HG02885 (cell line): Measurements from ENCODE around the gene CELF2.

ENCODE experiments used
- ATAC-seq: cut with Tn5 transposase; IDR thresholded peaks from one replicate; pipeline ENCODE4 v1.9.1; 2021; ENCODE audit warnings: mild to moderate bottlenecking; ENCODE audit not compliant: unreplicated experiment, poor library complexity

The CELF2 gene

DNA sequence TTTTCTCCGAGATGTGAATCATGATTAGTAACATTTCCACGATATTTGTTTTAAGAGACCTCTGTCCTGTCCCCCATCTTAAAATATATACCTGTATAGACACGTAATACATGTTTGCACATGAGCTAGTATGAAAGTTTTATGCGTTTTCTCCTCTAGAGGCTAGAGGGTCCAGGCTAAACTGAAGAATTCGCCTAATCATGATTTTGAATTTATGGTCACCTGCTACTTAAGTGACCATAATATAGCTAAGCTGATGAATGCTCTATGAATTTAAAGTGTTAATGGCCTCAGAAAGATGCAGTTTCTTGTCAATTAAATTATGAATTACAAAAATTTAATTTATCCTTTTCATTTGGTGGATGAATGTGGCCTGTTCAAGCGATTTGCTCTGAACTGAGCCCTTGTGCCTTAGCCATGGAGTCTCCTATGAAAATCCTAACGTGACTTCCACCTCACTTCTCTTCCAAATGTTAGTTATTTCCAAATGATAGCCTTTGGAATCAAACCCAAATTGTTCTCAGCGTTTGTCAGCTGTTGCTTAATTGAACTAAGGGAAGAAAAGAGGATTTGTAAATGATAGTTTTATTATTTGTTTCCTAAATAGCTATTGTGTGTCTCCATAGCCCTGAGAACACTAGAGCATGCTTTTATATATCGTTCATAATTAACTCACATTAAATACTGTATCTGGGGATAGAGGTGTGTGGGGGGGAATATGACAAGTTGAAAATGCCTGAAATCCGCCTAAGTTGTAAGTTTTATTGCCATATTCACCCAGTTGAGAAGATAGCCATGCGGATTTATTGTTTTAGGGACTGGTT is 2.3 kb downstream of the CELF2 start:
- no peak for ATAC-seq

GRCh38 chr10:11020548-11020942 is 2.9 kb downstream of the CELF2 start:
- ATAC-seq: no peak

DNA sequence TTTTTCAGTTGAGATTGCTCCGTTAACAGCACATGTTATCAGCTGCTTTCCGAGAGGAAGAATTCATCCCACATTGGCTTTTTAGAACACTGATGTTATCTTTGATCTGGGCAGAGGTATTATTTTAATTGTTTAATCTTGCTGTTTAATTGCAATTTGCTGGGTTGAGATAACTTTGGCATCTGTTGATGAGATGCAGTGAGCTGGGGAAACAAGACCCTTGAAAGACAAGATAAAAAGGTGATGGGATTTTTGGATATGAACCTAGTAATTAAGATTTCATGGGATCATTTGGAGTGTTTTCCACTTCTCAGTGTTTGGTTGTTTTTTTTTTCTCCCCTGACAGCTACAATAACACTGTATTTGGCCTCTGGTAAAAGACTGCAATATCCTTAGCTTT is 4.5 kb downstream of the CELF2 start:
- ATAC-seq: no peak

GRCh38 chr10:11023009-11023953 is 5.6 kb downstream of the CELF2 start:
- no peak for ATAC-seq

DNA sequence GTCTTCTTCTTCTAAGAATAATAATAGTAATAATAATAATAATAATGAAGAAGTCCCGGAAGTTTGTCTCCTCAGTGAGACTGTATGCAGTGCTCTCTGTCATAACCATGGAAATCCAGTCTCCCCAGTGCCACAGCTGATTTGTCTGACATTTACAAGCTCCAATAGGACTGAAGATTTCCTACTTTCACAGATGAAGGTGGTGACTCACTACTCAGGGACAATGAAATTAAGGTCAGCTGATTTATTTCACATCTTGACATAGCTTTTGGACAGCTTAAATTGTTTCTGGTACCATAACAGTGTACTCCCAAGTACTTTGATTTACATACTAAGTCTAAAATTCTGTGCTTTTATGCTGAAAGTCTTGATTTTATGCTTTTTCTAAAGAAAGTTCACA is 6.9 kb downstream of the CELF2 start:
- ATAC-seq: no peak

- no peak for ATAC-seq
Observed at GRCh38 chr10:11025978-11026377, 8.3 kb downstream of the CELF2 start.

DNA sequence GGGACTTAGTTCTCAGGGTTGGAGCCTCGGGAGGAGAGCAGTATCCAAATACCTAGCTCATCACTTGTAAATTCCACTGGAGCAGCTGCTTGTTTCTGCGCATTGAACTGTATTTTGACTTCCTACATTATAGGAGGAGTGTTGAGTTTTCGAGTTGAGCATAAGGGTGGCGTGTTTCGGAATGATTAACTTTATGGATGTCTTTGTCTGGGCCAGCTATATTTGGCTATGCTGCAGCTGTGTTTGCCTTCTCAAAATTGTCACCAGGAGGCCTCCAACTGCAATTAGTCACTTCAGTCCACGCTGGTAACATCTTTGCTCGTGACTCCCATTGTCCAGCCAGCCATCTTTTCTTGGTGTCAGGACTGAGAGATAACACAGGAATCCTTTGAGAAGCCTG is 9.1 kb downstream of the CELF2 start:
- ATAC-seq: no peak

DNA sequence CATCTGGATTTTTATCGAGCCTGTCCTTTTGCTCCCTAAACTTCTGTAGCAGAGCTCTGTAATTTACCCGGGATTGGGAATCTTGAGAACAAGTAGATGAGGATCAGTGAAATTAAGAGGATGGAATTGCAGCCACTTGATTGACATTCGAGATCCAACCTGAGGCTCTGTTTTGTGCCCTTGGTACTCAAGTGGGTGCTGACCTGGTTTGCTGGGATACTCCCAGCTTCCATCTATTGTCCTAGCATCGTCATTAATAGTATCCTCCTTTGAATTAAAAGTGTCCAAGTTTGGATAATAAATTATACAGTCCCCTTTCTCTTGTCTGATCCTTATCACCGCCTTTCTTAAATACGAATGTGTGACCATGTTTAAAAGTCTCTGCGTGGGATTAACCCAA is 17.1 kb downstream of the CELF2 start:
- ATAC-seq: no peak

GRCh38 chr10:11035301-11035991 is 17.8 kb downstream of the CELF2 start:
- no peak for ATAC-seq

- ATAC-seq: no peak
Observed at GRCh38 chr10:11036424-11037011, 18.8 kb downstream of the CELF2 start.

GRCh38 chr10:11037991-11038390 is 20.3 kb downstream of the CELF2 start:
- ATAC-seq: no peak

GRCh38 chr10:11042357-11042756 is 24.7 kb downstream of the CELF2 start:
- ATAC-seq: no peak

DNA sequence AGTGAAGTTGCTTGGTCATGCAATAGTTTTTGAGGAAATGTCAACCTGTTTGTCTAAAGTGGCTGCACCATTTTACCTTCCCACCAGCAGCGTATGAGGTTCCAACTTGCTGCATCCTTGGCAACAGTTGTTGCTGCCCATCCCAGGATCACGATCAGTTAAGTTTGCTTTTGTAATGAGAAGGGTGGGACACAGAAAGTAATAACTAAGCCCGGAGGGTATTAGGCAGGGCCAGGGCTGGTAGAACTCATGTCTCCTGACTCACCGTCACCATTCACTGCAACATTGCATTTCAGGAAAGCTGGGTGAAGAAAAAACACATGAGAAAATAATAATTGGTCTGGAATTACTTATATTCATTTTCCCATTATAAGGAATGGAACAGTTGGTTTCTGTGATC is 25.4 kb downstream of the CELF2 start:
- no peak for ATAC-seq

DNA sequence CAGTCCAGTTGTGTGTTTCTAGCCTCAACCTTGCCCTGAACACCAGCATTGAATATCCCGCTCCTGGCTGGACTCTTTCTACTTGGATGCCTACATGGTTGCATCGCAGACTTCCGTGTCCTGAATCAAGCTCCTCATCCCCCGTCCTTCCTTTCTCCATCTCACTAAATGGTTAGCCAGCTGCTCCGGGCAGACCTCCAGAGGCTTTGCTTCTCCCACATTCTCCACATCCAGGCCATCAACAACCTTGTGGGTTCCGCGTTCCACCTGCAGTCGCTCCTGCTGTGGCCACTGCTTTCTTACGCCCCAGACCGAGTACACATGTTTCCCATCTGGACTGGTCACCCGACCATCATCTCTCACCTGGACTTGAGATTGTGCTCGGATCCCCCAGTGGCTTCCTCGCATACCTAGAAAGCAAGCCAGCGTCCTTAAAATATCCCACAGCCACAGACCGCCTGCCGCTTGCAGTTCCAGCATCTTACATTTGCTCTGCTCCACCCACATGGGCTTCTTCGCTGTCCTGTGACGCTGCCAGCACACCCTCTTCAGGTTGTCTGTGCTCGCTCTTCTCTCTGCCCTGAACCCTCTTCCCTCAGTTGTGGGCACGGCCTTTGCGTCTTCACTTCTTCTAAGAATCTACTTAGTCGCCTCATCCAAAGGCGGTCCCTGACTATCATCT is 25.9 kb downstream of the CELF2 start:
- no peak for ATAC-seq

DNA sequence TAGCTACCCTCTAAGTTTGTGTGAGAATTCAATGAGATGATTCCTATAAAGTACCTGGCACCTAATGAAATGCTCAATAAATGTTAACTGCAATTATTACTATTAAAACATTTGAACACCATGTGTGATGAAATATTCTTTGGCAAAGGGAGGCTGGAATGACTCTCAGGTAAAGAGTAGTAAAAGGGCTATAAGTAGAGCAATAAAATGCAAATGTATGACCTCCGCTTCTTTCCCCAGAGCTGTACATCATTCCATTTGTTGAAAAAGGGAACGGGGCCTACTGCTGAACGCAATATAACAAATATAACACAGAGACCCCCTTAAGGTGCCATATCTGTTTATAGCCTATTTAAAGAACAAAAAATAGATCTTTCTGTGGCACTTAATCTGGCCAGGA is 27.8 kb downstream of the CELF2 start:
- no peak for ATAC-seq

GRCh38 chr10:11045995-11046775 is 28.5 kb downstream of the CELF2 start:
- ATAC-seq: no peak

DNA sequence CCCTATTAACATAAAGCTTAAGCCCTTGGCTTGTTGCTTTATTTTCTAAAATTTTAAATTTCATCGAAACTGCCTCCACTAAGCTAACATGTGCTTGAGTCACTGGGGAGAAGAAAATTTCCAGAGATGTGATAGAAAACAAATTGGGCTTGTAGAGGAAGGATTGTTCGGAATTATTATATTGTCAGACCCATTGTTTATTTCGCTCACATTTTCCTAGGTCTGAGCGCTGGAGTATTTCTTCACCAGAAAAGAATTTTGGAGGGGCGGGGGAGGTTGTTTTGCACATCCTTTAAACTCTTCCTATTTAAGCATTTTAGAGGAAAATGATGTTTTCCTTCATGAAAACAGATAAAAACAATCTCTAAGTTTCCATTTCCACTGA is 29.1 kb downstream of the CELF2 start:
- ATAC-seq: no peak

DNA sequence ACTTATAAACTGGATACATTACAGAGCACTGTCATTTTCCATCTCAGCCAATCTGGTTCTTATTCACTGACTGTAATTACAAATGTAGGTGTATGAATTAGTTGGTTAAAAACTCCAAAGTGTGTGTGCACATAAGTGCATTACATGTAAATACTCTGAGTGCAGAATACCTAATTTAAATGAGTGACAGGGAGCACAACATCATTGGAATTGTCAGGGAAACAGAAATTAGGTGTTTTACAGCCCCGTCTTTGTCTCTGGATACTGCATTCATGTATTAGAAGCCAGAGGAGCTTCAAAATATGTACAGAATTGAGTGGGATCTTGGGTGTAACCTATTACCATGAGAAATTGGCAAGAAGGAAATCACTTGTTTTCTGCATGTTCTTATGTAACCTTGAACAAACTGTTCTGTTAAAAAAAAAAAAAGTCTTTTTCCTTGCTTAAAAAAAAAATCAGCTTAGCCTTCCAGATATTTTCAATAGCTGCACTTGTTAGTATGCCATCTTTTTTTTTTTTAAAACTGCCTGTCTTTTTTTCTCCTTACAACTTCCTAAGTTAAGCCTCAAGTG is 31.1 kb downstream of the CELF2 start:
- no peak for ATAC-seq

DNA sequence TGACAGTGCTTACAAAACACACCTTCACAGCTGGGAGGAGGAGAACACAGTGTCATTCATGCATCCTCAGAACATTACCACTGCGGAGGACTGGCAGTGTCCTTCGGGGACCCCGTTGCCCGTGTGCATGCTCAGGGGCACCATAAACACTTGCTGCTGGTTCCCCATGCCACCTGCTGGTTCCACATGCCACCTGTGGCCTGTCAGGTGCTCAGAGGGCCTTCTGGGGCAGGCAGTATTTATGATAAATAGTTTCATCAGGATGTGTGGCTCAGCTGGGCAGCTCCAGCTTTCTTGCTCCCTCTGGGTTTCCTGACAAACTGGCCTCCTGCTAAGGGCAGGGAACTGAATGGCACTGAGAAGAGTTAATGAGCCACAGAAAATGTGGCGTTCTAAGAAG is 32.1 kb downstream of the CELF2 start:
- ATAC-seq: no peak
